Mesothelial cell of epicardium (in vitro differentiated cells): ENCODE measurements around the gene NBL1. TPM values are rescaled to one million over a fixed set of nuclear protein-coding genes. Genes with fewer than 3 reads are reported as not detected.
"Not testable (repeated sequence)": the region's sequence is repeated elsewhere in the genome, so short reads cannot be mapped to it uniquely, and the experiment has no call there.

Experiments
- DNase-seq, 2 experiments: peaks; one replicate each; pipeline ENCODE4 v3.0.0; 2021; ENCODE audit warnings: low spot score in 2 of 2; ENCODE audit not compliant: unreplicated experiment in 2 of 2
- H3K27ac Mint-ChIP-seq: 2 replicates; pipeline ENCODE4 v1.8.0; 2021; ENCODE audit warnings: mixed read lengths
- H3K27me3 Mint-ChIP-seq: 2 replicates; pipeline ENCODE4 v1.8.0; 2021; ENCODE audit warnings: low read depth, mixed read lengths
- H3K36me3 Mint-ChIP-seq: 2 replicates; pipeline ENCODE4 v1.8.0; 2021; ENCODE audit warnings: mixed read lengths
- H3K4me1 Mint-ChIP-seq: 2 replicates; pipeline ENCODE4 v1.8.0; 2021; ENCODE audit warnings: mixed read lengths
- H3K4me3 Mint-ChIP-seq: 2 replicates; pipeline ENCODE4 v1.8.0; 2021; ENCODE audit warnings: mild to moderate bottlenecking, moderate library complexity, mixed read lengths
- H3K9me3 Mint-ChIP-seq: 2 replicates; pipeline ENCODE4 v1.8.0; 2021; ENCODE audit warnings: mixed read lengths
- total RNA-seq: library from RNA; stranded (reverse); gene quantifications from 3 replicates; pipeline ENCODE4 v1.2.1, GENCODE V29; 2021
- TF ChIP-seq, protein P1 (sequence below): fragments of 200-600 bp; sonication (generic); IDR thresholded peaks from one replicate; pipeline ENCODE4 v1.5.0; 2021; ENCODE audit warnings: antibody characterized with exemption; ENCODE audit not compliant: unreplicated experiment

The NBL1 gene
- total RNA-seq, 1 donor from 2014 or later, result 22.9 TPM

DNA sequence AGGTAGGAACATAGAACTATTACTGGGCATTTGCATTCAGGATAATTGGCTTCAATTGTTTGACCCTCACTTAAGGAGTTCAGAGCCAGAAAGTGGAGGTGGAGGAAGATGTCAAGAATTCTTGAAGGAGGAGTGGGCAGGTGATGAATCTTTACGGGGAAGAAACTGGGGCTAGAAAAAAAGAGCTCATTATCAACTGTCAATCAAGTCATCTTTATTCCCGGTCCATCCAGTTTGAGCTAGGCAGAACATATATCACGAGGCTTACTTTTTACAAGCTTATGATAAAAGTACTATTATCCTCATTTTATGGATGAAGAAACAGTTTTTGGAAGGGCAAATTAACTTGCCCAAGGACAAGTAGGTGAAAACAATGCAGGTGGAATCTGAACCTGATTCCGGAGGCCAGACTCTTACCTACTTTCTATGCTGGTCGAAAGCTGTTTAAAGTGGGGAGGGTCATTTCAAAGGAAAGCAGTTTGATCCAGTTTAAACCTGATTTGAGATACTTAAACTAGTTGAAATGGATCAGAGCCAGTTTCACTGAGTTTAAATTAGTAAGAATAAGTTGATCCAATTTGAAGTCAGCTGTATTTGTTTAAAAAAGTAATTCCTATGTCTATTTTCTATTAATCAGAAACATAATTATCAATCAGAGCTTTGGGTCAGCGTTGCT is 13.3 kb upstream of the NBL1 start:
- H3K9me3 Mint-ChIP-seq, result no peaks in the 10 kb centered on the region
- peaks cover 3% of the 10 kb centered on the region for H3K4me1 Mint-ChIP-seq
- no peak for DNase-seq
- TF ChIP-seq, protein P1, sequence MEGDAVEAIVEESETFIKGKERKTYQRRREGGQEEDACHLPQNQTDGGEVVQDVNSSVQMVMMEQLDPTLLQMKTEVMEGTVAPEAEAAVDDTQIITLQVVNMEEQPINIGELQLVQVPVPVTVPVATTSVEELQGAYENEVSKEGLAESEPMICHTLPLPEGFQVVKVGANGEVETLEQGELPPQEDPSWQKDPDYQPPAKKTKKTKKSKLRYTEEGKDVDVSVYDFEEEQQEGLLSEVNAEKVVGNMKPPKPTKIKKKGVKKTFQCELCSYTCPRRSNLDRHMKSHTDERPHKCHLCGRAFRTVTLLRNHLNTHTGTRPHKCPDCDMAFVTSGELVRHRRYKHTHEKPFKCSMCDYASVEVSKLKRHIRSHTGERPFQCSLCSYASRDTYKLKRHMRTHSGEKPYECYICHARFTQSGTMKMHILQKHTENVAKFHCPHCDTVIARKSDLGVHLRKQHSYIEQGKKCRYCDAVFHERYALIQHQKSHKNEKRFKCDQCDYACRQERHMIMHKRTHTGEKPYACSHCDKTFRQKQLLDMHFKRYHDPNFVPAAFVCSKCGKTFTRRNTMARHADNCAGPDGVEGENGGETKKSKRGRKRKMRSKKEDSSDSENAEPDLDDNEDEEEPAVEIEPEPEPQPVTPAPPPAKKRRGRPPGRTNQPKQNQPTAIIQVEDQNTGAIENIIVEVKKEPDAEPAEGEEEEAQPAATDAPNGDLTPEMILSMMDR, result no peak
- H3K27ac Mint-ChIP-seq, result no peak overlapping the region
- H3K4me3 Mint-ChIP-seq, result no peak overlapping the region
- H3K36me3 Mint-ChIP-seq, result peaks cover 17% of the 10 kb centered on the region
- no peaks in the 10 kb centered on the region for H3K27me3 Mint-ChIP-seq

DNA sequence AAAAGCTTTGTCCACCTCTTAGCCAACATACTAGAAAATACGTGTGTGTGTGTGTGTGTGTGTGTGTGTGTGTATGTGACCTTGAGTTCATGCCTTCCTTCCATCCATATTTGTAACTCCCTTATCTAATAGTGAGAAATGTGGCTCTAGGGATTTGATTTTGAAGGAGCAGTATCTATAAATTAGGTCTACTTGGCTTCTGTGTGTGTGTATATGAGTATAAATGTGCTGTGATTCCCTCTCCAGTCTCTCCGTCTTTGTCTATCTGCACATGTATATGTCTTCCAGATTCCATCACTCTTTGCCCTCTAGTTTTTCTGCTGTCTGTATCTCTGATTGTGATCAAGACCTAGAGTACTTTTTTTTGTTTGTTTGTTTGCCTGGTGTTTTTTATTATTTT is 11.9 kb upstream of the NBL1 start:
- H3K9me3 Mint-ChIP-seq, result no peaks in the 10 kb centered on the region
- H3K36me3 Mint-ChIP-seq, result peaks cover 11% of the 10 kb centered on the region
- TF ChIP-seq, protein P1, result no peak
- no peak overlapping the region for H3K27ac Mint-ChIP-seq
- H3K4me3 Mint-ChIP-seq, result no peak overlapping the region
- peaks cover 3% of the 10 kb centered on the region for H3K4me1 Mint-ChIP-seq
- H3K27me3 Mint-ChIP-seq, result no peaks in the 10 kb centered on the region
- no peak for DNase-seq

DNA sequence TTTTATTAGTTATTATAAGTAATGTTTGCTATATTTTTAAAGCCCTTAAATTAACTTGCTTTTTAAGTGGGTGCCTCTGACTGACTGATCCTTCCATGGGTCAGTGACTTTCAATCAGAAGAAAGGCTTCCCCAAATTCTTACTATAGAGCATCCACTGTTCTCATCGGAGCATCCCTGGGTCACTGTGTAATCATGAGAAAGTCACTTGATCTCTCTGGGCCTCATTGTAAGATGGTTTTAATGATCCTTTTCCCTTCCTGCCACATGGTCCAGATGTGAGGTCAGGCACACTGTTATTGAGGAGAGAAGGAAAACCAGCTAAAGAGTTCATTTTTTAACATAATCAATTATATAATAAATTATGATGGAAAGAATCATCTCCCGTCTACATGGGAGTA is 11.0 kb upstream of the NBL1 start:
- Mint-ChIP-seq H3K36me3 (peaks cover 8% of the 10 kb centered on the region), H3K4me1 (peaks cover 3% of the 10 kb centered on the region), H3K9me3 (no peaks in the 10 kb centered on the region), H3K27ac (no peak overlapping the region), H3K27me3 (no peaks in the 10 kb centered on the region), H3K4me3 (no peak overlapping the region)
- TF ChIP-seq, protein P1, result no peak
- DNase-seq, result no peak

DNA sequence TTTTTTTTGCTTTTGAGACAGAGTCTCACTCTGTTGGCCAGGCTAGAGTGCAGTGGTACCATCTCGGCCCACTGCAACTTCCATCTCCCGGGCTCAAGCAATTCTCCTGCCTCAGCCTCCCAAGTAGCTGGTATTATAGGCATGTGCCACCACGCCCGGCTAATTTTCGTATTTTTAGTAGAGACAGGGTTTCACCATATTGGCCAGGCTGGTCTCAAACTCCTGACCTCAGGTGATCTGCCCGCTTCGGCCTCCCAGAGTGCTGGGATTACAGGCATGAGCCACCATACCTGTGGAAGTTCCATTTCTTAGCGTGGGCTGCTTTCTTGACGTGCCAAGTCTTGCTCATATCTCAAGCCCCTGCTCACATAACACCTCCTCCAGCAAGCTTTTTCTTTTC is 9.0 kb upstream of the NBL1 start:
- not testable (repeated sequence) for DNase-seq, H3K4me3 Mint-ChIP-seq, H3K36me3 Mint-ChIP-seq, H3K4me1 Mint-ChIP-seq, H3K27me3 Mint-ChIP-seq, H3K27ac Mint-ChIP-seq, H3K9me3 Mint-ChIP-seq

DNA sequence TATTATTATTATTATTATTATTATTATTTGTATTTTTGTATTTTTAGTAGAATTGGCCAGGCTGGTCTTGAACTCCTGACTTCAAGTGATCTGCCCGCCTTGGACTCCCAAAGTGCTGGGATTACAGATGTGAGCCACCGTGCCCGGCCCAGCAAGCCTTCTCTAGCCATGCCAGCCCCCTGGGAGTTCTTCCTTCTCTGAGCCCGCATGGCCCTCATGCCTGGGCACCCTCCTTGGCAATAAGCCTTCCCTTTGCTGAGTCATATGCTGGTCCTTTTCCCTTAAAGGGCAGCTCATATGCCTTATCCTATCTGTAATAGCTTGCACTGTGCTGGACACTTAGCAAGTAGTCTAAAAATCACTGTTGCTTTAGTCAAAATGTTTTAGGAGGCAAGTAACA is 8.5 kb upstream of the NBL1 start:
- no peaks in the 10 kb centered on the region for H3K9me3 Mint-ChIP-seq
- no peak for DNase-seq
- H3K36me3 Mint-ChIP-seq, result no peaks in the 10 kb centered on the region
- TF ChIP-seq, protein P1, result no peak
- H3K27ac Mint-ChIP-seq, result no peak overlapping the region
- peaks cover 7% of the 10 kb centered on the region for H3K27me3 Mint-ChIP-seq
- peaks cover 7% of the 10 kb centered on the region for H3K4me1 Mint-ChIP-seq
- no peak overlapping the region for H3K4me3 Mint-ChIP-seq

DNA sequence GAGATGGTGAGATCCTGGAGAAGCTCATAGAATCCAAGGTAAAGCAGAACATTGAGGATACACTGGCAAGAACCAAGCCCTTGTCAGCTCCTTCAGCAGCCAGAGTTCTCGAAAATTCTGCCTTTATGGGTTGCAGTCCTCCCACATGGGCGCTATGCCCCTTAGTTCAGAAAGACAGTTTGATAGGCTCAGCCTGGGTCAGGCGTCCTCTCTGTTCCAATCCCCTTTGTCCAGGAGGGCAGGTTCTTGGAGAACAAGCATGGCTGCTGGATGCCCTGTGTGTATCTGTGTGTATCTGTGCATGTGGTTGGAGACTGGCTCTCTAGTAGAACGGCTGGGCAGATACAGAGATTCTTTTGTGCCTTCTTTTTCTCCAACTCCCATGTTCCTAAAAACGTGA is 8.0 kb upstream of the NBL1 start:
- Mint-ChIP-seq H3K36me3 (no peaks in the 10 kb centered on the region), H3K4me3 (no peak overlapping the region), H3K27me3 (peaks cover 11% of the 10 kb centered on the region), H3K4me1 (peaks cover 5% of the 10 kb centered on the region), H3K9me3 (no peaks in the 10 kb centered on the region), H3K27ac (no peak overlapping the region)
- DNase-seq, result no peak
- TF ChIP-seq, protein P1, result no peak

DNA sequence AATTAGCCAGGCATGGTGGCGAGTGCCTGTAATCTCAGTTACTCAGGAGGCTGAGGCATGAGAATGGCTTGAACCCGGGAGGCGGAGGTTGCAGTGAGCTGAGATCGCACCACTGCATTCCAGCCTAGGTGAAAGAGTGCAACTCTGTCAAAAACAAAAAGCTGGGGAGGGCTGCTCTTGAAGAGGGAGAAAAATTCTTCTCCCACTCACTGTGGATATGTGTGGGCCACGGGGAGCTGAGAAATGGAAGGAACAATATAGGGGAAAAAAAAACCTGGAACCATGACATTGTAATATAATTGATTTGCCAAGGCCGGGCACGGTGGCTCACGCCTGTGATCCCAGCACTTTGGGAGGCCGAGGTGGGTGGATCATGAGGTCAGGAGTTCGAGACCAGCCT is 7.4 kb upstream of the NBL1 start:
- peaks cover 18% of the 10 kb centered on the region for H3K27me3 Mint-ChIP-seq
- not testable (repeated sequence) for H3K36me3 Mint-ChIP-seq, H3K4me3 Mint-ChIP-seq, DNase-seq, H3K9me3 Mint-ChIP-seq, H3K27ac Mint-ChIP-seq, H3K4me1 Mint-ChIP-seq
